H1 (cell line): Measurements from ENCODE around the gene PTPRG. TPM values are rescaled to one million over a fixed set of nuclear protein-coding genes. Genes with fewer than 3 reads are reported as not detected.

Source experiments
- ASH2L ChIP-seq: fragments of 200-600, 300-600 bp; sonication (generic); IDR thresholded peaks from one replicate; pipeline ENCODE4 v1.7.1; 2017; ENCODE audit warnings: low read length
- CREB1 ChIP-seq: IDR thresholded peaks from 2 replicates; pipeline ENCODE4 v1.6.1; 2012; ENCODE audit warnings: inconsistent platforms
- NRF1 ChIP-seq: IDR thresholded peaks from 2 replicates; pipeline ENCODE4 v1.6.1; 2011; ENCODE audit warnings: mild to moderate bottlenecking, low read depth, low read length, improper control_type of control experiment
- PHF8 ChIP-seq: fragments of 200-600 bp; sonication (generic); conservative IDR thresholded peaks from 2 replicates; pipeline ENCODE4 v1.7.1; 2012; ENCODE audit warnings: low read depth, mild to moderate bottlenecking, inconsistent platforms, low read length, moderate library complexity
- POLR2A ChIP-seq, 2 experiments: IDR thresholded peaks; 1 replicate in 1 of 2; 2 replicates in 1 of 2; pipeline ENCODE4 v1.6.1; 2011; ENCODE audit warnings: low read depth in 2 of 2, low read length in 2 of 2, mild to moderate bottlenecking in 2 of 2; ENCODE audit errors: control extremely low read depth in 1 of 2
- POLR2AphosphoS5 ChIP-seq: IDR thresholded peaks from 2 replicates; pipeline ENCODE4 v1.6.1; 2011; ENCODE audit warnings: low read depth, low read length
- SAP30 ChIP-seq: fragments of 300-600 bp; sonication (generic); IDR thresholded peaks from 2 replicates; pipeline ENCODE4 v1.7.1; 2012; ENCODE audit warnings: low read length, moderate library complexity, mild to moderate bottlenecking, inconsistent platforms; ENCODE audit not compliant: insufficient read depth, insufficient replicate concordance
- SIN3A ChIP-seq, 2 experiments: IDR thresholded peaks in 1 of 2; conservative IDR thresholded peaks in 1 of 2; 2 replicates each; pipeline ENCODE4 v1.6.1; 2011 to 2012; ENCODE audit warnings: low read length in 2 of 2, improper control_type of control experiment in 1 of 2, low read depth in 1 of 2, mild to moderate bottlenecking in 1 of 2
- SIRT6 ChIP-seq: IDR thresholded peaks from one replicate; pipeline ENCODE4 v1.7.1; 2012; ENCODE audit warnings: low read length, inconsistent platforms
- SP4 ChIP-seq: IDR thresholded peaks from 2 replicates; pipeline ENCODE4 v1.6.1; 2012; ENCODE audit warnings: low read length, inconsistent platforms
- SUZ12 ChIP-seq: fragments of 200-600 bp; sonication (generic); IDR thresholded peaks from 2 replicates; pipeline ENCODE4 v1.6.1; 2012; ENCODE audit warnings: mild to moderate bottlenecking, inconsistent platforms, low read length, moderate library complexity, mixed read lengths
- TAF1 ChIP-seq: IDR thresholded peaks from 2 replicates; pipeline ENCODE4 v1.6.1; 2011; ENCODE audit warnings: mild to moderate bottlenecking, low read depth, low read length
- polyA plus RNA-seq, 7 experiments: library from polyadenylated mRNA; depleted of rRNA in 3 of 7; stranded (reverse) in 5 of 7; unstranded in 2 of 7; fragments of >200 nt in 5 of 7; fragments of 200-250 nt in 2 of 7; gene quantifications; 1 replicate in 5 of 7; 2 replicates in 1 of 7; 4 replicates in 1 of 7; pipeline versions ENCODE4 v1.2.1 to v1.2.3, GENCODE V29; 2011 to 2013; ENCODE audit warnings: missing spikeins in 2 of 7, mixed read lengths in 2 of 7
- total RNA-seq: library from RNA; stranded (reverse); fragmentation: NEBNext Ultra II Directional; extraction: Animal tissue kit (Norgen Biotek cat#: 25700); gene quantifications from 2 replicates; pipeline ENCODE4 v1.2.1, GENCODE V29; 2021
- TF ChIP-seq, protein P1 (sequence below): IDR thresholded peaks from 2 replicates; pipeline ENCODE4 v1.6.1; 2011; ENCODE audit warnings: low read depth, mild to moderate bottlenecking, low read length; ENCODE audit not compliant: insufficient read depth
- TF ChIP-seq, protein P2 (sequence below): IDR thresholded peaks from 2 replicates; pipeline ENCODE4 v1.6.1; 2012; ENCODE audit warnings: inconsistent platforms

PTPRG gene
- total and polyA plus RNA-seq, 2 of the 8 experiments (the other 6 are each of a cell fraction or from before 2014, with no cell fraction given): 23.3 to 96.2 TPM

DNA sequence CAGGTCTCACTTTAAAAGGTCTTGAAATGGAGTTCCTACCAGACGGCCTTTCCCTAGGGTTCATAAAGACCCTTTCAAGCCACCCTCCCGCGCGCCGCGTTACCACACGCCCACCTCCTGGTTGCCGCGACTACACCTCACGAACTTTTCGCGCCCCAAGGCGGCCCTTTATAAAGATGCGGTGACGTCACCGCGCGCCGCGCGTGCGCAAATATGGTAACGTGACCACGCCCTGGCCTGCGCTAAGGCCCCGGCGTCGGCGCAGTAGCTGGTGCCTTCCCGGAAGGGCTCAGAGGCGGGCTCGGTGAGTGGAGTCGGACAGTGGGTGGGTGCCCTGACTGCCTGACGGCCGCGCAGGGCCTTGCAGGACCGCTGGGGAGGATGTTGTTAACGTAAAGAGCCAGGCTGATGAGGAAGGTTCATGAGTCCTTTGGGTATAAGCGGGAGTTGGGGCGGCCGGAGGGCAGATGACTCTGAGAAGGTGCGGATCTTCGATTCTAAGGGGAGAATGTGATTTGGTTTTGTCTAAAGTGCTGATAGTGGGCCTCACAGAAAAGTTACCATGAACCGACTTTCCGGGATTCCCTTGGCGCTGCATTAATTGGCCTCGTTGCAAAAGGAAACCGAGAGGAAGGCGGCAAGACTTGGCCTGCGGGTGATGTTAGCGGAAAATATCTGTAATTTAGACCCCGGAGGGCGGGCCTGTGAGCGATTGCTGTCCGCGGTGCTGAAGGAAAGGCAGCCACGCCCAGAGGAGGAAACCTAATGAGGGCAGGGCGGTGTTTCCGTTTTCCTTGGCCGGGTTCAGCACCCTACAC is 757.6 kb downstream of the PTPRG start (continued):
- peak; percentile 72; the same call in 1 of the 2 replicates for TF ChIP-seq PHF8
- TF ChIP-seq ASH2L: peak; percentile 59
- peak; percentile 97 for TF ChIP-seq SAP30
- peak; percentile 93 to 95 for TF ChIP-seq POLR2A (IDR thresholded peaks at IDR 0.05; ENCODE audit: control extremely low read depth in 1 of 2, low read depth in 2 of 2, low read length in 2 of 2)
- TF ChIP-seq SUZ12: no peak
- TF ChIP-seq SP4: no peak
- peak; percentile 85 for TF ChIP-seq POLR2AphosphoS5
- no peak for TF ChIP-seq SIRT6
- TF ChIP-seq, protein P1, sequence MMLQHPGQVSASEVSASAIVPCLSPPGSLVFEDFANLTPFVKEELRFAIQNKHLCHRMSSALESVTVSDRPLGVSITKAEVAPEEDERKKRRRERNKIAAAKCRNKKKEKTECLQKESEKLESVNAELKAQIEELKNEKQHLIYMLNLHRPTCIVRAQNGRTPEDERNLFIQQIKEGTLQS: no peak
- TF ChIP-seq, protein P2, sequence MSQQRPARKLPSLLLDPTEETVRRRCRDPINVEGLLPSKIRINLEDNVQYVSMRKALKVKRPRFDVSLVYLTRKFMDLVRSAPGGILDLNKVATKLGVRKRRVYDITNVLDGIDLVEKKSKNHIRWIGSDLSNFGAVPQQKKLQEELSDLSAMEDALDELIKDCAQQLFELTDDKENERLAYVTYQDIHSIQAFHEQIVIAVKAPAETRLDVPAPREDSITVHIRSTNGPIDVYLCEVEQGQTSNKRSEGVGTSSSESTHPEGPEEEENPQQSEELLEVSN: peak; percentile 82
- peak; percentile 97 to 98 for TF ChIP-seq SIN3A (conservative IDR thresholded peaks at IDR 0.05 in 1 of 2, IDR thresholded peaks at IDR 0.05 in 1 of 2; ENCODE audit: low read depth in 1 of 2, low read length in 2 of 2)
- peak; percentile 76 for TF ChIP-seq NRF1
- peak; percentile 93 for TF ChIP-seq TAF1
- TF ChIP-seq CREB1: peak; percentile 89
